Measurements from ENCODE around the gene SHE.
"Not testable (repeated sequence)": the region's sequence is repeated elsewhere in the genome, so short reads cannot be mapped to it uniquely, and the experiment has no call there.

Gene SHE

DNA sequence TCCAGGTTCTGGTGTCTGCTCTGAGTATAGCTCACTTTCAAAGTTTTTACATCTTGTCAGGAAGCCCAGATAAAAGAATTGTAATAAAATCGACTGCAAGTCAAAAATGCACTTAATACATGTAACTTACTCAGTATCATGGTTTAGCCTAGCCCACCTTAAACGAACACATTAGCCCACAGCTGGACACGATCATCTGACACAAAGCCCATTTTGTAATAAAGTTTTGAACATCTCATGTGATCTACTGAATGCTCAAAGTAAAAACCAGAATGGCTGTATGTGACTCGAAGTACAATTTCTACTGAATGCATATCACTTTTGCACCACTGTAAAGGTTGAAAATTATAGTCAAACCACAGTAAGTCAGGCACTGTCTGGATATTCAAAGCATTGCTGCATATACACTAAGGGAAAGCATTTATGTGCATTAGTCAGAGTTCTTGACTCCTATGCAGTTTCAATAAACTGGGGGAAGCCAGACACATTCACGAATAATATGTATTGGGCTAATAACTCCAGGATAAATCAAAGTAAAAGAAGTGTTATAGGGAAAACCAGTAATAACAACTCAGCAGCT, 12.4 kb downstream of the SHE start:
- no peak overlapping the region for H3K4me3 ChIP-seq (ENCODE audit: low read depth, low read length)
- TF ChIP-seq CTCF (IDR thresholded peaks at IDR 0.05; ENCODE audit: borderline replicate concordance, insufficient read depth, low read depth, low read length) = no peak

DNA sequence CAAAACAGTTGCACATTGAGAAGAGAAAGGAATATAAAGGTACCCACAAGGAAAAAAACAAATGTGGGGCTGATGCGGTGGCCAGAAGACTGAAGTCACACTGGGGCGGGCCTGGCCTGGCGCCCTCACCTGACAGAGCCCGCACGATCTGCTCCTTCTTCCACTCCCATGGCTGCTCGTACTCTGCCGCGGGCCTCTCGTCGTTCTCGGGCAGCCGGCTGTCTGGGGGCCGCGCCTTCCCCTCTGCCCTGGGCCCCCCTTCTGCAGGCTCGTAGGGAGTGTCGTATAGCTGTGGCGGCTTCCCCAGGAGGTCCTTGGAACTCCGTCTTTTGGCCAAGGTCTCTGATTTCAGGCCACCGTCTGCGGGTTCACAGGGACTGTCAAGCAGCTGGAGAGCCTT, 13.3 kb downstream of the SHE start:
- TF ChIP-seq CTCF (IDR thresholded peaks at IDR 0.05; ENCODE audit: borderline replicate concordance, insufficient read depth, low read depth, low read length) = no peak
- H3K4me3 ChIP-seq (ENCODE audit: low read depth, low read length) = no peak overlapping the region

GRCh38 chr1:154486756-154487155, 15.5 kb downstream of the SHE start:
- H3K4me3 ChIP-seq (ENCODE audit: low read depth, low read length) = not testable (repeated sequence)

DNA sequence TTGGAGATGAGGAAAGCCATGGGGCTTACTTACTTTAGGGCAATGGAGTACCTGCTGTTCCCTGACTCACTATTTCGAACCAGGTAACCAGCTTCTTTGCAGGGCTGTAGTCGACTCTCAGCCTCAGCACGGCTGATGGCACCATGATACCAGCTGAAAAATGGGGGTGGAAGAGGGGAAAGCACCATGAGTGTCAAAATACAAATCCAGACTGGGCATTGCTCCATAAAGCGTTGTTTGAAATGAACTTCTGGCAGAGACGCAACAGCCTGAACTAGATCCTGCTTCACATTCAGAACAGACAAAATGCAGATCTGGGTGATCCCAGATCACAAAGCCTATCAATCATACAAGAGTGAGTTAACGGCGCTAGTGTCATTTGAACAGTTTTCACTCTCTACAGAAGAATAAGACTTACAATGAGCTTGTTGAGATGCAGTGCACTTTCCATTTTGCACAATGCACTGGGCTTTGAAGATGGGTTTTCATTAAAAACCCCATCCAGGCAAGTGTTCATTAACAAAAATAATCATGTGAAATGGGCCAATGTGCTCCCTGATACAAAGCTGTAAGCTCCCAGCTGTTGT, 16.2 kb downstream of the SHE start:
- no peak for TF ChIP-seq CTCF (IDR thresholded peaks at IDR 0.05; ENCODE audit: borderline replicate concordance, insufficient read depth, low read depth, low read length)
- H3K4me3 ChIP-seq (ENCODE audit: low read depth, low read length) = no peak overlapping the region

GRCh38 chr1:154485106-154485505, 17.1 kb downstream of the SHE start:
- TF ChIP-seq CTCF (IDR thresholded peaks at IDR 0.05; ENCODE audit: borderline replicate concordance, insufficient read depth, low read depth, low read length) = no peak
- H3K4me3 ChIP-seq (ENCODE audit: low read depth, low read length) = no peak overlapping the region

DNA sequence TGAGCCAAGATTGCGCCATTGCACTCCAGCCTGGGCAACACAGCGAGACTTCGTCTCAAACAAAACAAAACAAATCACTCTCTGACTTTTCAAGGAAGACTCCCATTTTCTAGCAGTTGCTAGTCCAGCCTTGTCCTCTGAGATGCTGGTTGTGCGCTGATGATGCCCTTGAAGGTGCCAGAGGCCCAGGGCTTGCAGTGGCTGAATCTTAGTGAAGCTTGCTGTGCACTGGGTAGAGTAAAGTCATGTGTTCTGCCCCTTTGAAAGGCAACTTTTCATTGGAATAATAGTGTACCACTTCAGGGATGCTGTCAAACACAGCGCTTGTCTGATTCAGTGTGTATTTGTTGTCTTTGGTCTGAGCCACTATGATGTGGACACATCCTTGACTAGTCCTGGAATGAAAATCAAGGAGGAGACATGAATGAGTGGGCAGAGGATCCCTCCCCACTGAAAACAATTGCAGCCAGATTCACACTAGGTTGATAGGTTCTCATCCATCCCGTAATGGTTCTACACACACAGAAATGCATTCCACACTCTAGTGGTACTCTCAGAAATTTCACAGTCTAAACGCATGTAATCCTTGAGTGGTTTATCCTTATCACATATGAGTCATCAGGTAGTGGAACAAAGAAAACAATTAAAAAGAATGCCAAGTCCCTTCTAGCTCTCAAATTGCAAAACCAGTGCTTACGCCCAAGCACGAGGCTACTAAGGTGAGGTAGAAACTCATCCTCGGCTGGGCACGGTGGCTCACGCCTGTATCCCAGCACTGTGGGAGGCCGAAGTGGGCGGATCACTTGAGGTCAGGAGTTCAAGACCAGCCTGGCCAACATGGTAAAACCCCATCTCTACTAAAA, 18.0 kb downstream of the SHE start:
- no peak for TF ChIP-seq CTCF (IDR thresholded peaks at IDR 0.05; ENCODE audit: borderline replicate concordance, insufficient read depth, low read depth, low read length)
- no peak overlapping the region for H3K4me3 ChIP-seq (ENCODE audit: low read depth, low read length)

GRCh38 chr1:154481053-154481452, 21.2 kb downstream of the SHE start:
- H3K4me3 ChIP-seq (ENCODE audit: low read depth, low read length) = no peak overlapping the region
- no peak for TF ChIP-seq CTCF (IDR thresholded peaks at IDR 0.05; ENCODE audit: borderline replicate concordance, insufficient read depth, low read depth, low read length)

Data from GM12875 (cell line).